HG02571 (cell line): ENCODE measurements around the gene C1orf52.
A peak's percentile ranks its signal among the peaks of the same experiment; 100 is the strongest.

ENCODE experiments used
- ATAC-seq: cut with Tn5 transposase; IDR thresholded peaks from one replicate; pipeline ENCODE4 v1.9.1; 2021; ENCODE audit warnings: mild to moderate bottlenecking, moderate library complexity; ENCODE audit not compliant: unreplicated experiment

The C1orf52 gene

DNA sequence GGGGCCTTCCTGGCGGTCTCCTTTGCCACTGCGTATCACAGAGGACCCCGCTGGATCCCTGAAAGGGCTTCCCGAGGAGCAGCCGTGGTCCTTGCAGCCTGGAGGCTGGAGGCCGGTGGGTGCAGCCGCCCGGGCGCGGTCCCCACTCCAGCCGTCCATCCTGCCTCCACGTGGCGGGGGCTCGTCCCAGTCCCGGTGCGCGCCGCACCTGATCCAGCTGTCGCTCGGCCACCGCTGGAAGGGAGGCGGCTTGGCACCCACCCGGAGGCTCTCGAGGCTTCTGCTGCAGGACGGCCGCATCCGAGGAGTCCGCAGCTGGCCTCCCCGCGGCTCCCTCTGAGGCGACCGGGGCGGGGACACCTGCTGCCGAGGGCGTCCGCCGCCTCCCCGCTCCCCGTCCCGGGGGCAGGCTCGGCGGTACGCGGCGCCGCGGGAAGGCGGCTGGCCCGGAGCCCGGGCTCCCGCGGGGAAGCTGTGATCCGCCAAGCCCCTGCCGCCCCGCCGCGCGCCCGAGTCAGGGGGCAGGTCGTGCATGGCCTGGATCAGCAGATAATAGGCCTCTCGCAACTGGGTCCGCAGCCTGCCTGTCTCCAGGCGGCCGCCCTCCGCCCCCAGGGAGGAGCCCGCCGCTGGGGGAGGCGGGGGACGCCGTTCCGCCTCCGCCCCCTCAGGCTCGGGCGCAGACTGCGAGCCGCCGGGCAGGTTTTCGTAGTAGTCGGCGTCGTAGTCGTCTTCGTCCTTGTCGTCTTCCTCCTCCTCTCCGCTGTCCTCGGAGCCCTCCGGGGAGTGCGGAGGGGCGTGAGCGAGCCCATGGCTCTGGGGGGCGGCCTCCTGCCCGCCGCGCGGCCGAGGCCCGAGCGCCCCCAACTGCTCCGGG lies 58.8 kb downstream of the C1orf52 start, which contains the start of gene SYDE2:
Gene SYDE2 (minus strand): TSS at position 554 of the 877 bp plus-strand sequence. CDS start 20 bp downstream, at position 534.
- ATAC-seq, result peak; percentile 66
